Panc1 (cell line): ENCODE results near the gene ASCC1. TPM values are rescaled to one million over a fixed set of nuclear protein-coding genes. Genes with fewer than 3 reads are reported as not detected.

Experiments
- ATAC-seq: fragments of 200-7000 bp; cut with Tn5 transposase; 2 replicates; pipeline ENCODE4 v1.9.1; 2020; ENCODE audit warnings: mild to moderate bottlenecking, moderate library complexity
- BruUV-seq: library from RNA; stranded (reverse); fragments of 400-500 nt; replicated peaks from 2 replicates; lab custom pipeline; 2021; lab: Mats Ljungman, UMichigan
- CTCF ChIA-PET: fragments of 300-600 bp; sonication (Branson Sonifier 250); formaldehyde crosslinking; loops from one replicate; lab custom pipeline; 2022; ENCODE audit warnings: antibody characterized with exemption; lab: Charles Lee
- POLR2A ChIA-PET: fragments of 300-600 bp; sonication (Branson Sonifier 250); formaldehyde crosslinking; loops from one replicate; lab custom pipeline; 2022; ENCODE audit warnings: antibody characterized with exemption; lab: Charles Lee
- DNase-seq: peaks from one replicate; pipeline ENCODE4 v3.0.0-alpha.2; 2010; ENCODE audit warnings: low read depth, low spot score
- H3K27ac ChIP-seq: 2 replicates; pipeline ENCODE4 v1.5.1; 2011; ENCODE audit warnings: mild to moderate bottlenecking, low read length, inconsistent platforms
- H3K27me3 ChIP-seq: fragments of 200-500 bp; sonication (Bioruptor generic); 2 replicates; pipeline ENCODE4 v1.6.0; 2014; ENCODE audit warnings: low read length, inconsistent platforms; ENCODE audit not compliant: control insufficient read depth, insufficient read depth
- H3K36me3 ChIP-seq: fragments of 200-500 bp; sonication (Bioruptor generic); 2 replicates; pipeline ENCODE4 v1.5.1; 2014; ENCODE audit warnings: inconsistent platforms, mild to moderate bottlenecking, low read length, moderate library complexity; ENCODE audit not compliant: control insufficient read depth, insufficient read depth
- H3K4me1 ChIP-seq: 2 replicates; pipeline ENCODE4 v1.5.1; 2011; ENCODE audit warnings: inconsistent platforms, mild to moderate bottlenecking, low read length, moderate library complexity; ENCODE audit not compliant: control insufficient read depth, insufficient read depth
- H3K4me3 ChIP-seq, 2 experiments: 2 replicates each; pipeline ENCODE4 v1.5.1; 2011 to 2012; ENCODE audit warnings: low read depth in 2 of 2, low read length in 2 of 2, mild to moderate bottlenecking in 2 of 2, inconsistent platforms in 1 of 2, moderate library complexity in 1 of 2
- H3K9me3 ChIP-seq: fragments of 200-500 bp; sonication (Bioruptor generic); 2 replicates; pipeline ENCODE4 v1.5.1; 2014; ENCODE audit warnings: low read depth, mild to moderate bottlenecking, inconsistent platforms, low read length, moderate library complexity; ENCODE audit not compliant: control insufficient read depth, insufficient read depth
- POLR2AphosphoS5 ChIP-seq: IDR thresholded peaks from 2 replicates; pipeline ENCODE4 v1.6.1; 2012; ENCODE audit warnings: mild to moderate bottlenecking, low read depth, low read length, moderate library complexity
- SIN3A ChIP-seq: IDR thresholded peaks from 2 replicates; pipeline ENCODE4 v1.6.1; 2012; ENCODE audit warnings: low read depth, mild to moderate bottlenecking, low read length, moderate library complexity, borderline replicate concordance; ENCODE audit not compliant: insufficient read depth
- TCF7L2 ChIP-seq: IDR thresholded peaks from 2 replicates; pipeline ENCODE4 v1.6.1; 2011; ENCODE audit warnings: mild to moderate bottlenecking, low read depth, low read length, inconsistent platforms
- in situ Hi-C: cut with HindIII; loops from 2 replicates; pipeline ENCODE4 v1.10.0; 2016; ENCODE audit warnings: low sequenced_read_pairs, low pct_unique_long_range_greater_than_20kb
- intact Hi-C: fragments of 100-400 bp; cut with micrococcal nuclease; formaldehyde crosslinking; loops from one replicate; pipeline ENCODE4 v1.10.0; 2022; ENCODE audit not compliant: unreplicated experiment
- total RNA-seq: library from RNA; stranded (reverse); gene quantifications from one replicate; pipeline ENCODE4 v1.2.1, GENCODE V29; 2021; ENCODE audit not compliant: unreplicated experiment
- TF ChIP-seq, protein P1 (sequence below), 2 experiments: IDR thresholded peaks; 2 replicates each; pipeline ENCODE4 v1.6.1; 2011 to 2012; ENCODE audit warnings: low read depth in 2 of 2, control low read depth in 1 of 2, low read length in 1 of 2, mild to moderate bottlenecking in 1 of 2, moderate library complexity in 1 of 2; ENCODE audit not compliant: insufficient read depth in 1 of 2
- TF ChIP-seq, protein P2 (sequence below): fragments of 450-650 bp; IDR thresholded peaks from 2 replicates; pipeline ENCODE4 v1.5.1; 2017; ENCODE audit warnings: mild to moderate bottlenecking

ASCC1 gene
- total RNA-seq, 1 experiment from 2014 or later, result 114 TPM

DNA sequence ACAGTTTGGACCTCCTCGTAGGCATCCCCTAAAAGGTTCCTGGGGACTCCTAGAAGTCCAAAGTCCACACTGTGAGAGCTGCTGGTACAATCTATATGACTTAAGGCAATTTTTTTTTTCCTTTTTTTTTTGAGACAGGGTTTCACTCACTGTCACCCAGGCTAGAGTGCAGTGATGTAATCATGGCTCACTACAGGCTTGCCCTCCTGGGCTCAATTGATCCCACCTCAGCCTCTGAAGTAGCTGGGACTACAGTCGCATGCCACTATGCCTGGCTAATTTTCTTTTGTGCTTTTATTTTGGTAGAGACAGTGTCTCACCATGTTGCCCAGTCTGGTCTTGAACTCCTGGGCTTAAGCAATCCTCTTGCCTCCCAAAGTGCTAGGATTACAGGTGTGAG is 123.1 kb downstream of the ASCC1 start:
- BruUV-seq, result no TSS peak
- no peak for TF ChIP-seq TCF7L2
- TF ChIP-seq POLR2AphosphoS5, result no peak
- TF ChIP-seq, protein P1, sequence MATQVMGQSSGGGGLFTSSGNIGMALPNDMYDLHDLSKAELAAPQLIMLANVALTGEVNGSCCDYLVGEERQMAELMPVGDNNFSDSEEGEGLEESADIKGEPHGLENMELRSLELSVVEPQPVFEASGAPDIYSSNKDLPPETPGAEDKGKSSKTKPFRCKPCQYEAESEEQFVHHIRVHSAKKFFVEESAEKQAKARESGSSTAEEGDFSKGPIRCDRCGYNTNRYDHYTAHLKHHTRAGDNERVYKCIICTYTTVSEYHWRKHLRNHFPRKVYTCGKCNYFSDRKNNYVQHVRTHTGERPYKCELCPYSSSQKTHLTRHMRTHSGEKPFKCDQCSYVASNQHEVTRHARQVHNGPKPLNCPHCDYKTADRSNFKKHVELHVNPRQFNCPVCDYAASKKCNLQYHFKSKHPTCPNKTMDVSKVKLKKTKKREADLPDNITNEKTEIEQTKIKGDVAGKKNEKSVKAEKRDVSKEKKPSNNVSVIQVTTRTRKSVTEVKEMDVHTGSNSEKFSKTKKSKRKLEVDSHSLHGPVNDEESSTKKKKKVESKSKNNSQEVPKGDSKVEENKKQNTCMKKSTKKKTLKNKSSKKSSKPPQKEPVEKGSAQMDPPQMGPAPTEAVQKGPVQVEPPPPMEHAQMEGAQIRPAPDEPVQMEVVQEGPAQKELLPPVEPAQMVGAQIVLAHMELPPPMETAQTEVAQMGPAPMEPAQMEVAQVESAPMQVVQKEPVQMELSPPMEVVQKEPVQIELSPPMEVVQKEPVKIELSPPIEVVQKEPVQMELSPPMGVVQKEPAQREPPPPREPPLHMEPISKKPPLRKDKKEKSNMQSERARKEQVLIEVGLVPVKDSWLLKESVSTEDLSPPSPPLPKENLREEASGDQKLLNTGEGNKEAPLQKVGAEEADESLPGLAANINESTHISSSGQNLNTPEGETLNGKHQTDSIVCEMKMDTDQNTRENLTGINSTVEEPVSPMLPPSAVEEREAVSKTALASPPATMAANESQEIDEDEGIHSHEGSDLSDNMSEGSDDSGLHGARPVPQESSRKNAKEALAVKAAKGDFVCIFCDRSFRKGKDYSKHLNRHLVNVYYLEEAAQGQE (IDR thresholded peaks at IDR 0.05; ENCODE audit: insufficient read depth in 1 of 2, low read depth in 2 of 2, low read length in 1 of 2), result no peak
- TF ChIP-seq SIN3A, result no peak
- TF ChIP-seq, protein P2, sequence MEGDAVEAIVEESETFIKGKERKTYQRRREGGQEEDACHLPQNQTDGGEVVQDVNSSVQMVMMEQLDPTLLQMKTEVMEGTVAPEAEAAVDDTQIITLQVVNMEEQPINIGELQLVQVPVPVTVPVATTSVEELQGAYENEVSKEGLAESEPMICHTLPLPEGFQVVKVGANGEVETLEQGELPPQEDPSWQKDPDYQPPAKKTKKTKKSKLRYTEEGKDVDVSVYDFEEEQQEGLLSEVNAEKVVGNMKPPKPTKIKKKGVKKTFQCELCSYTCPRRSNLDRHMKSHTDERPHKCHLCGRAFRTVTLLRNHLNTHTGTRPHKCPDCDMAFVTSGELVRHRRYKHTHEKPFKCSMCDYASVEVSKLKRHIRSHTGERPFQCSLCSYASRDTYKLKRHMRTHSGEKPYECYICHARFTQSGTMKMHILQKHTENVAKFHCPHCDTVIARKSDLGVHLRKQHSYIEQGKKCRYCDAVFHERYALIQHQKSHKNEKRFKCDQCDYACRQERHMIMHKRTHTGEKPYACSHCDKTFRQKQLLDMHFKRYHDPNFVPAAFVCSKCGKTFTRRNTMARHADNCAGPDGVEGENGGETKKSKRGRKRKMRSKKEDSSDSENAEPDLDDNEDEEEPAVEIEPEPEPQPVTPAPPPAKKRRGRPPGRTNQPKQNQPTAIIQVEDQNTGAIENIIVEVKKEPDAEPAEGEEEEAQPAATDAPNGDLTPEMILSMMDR, result no peak
- no peaks in the 10 kb centered on the region for H3K27me3 ChIP-seq
- no peaks in the 10 kb centered on the region for H3K9me3 ChIP-seq
- no peak for DNase-seq
- intact Hi-C loops, result no loop called here
- no peak overlapping the region for H3K4me3 ChIP-seq
- H3K36me3 ChIP-seq, result peaks cover 2% of the 10 kb centered on the region; the same call in 1 of the 2 replicates
- POLR2A ChIA-PET, result interaction anchor here (0.8 kb wide), 1 partner anchor 14 kb away, joined by 3 read pairs; no protein-coding TSS in a partner anchor
- ATAC-seq, result no peak
- H3K4me1 ChIP-seq, result peaks cover 31% of the 10 kb centered on the region
- H3K27ac ChIP-seq, result peak overlapping the region; percentile 29; the same call in 1 of the 2 replicates
- CTCF ChIA-PET, result no interaction called here
- in situ Hi-C loops, result no loop called here

DNA sequence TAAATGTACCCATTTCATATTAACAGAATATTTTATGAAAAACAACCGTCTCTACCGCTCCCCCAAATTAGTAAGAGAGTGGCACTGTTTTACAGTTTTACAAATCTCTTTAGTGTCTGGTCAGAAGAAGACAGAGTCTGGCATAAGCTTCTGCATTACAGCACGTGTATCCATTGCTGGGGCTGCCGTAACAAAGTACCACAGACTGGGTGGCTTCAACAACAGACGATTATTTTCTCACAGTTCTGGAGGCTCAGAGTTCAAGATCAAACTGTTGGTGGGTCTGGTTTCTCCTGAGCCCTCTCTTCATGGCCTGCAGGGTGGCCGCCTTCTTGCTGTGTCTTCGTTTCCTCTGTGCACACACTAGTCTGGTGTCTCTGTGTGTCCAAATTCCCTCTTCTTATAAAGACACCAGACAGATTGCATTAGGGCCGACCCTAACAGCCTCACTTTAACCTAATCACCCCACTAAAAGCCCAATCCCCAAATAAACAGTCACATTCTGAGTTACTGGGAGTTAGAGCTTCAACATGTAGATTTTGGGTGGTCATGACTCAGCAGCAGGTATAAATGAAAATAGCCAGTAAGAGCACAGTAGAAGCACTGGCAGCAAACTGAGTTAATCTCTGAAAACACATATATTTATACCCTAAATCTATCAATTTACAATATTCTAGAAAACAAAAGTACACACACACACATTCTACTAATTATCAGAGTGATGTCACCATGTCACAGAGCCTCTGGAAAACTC is 123.7 kb downstream of the ASCC1 start:
- DNase-seq (no peak), ATAC-seq (no peak)
- intact Hi-C loops (no loop called here), in situ Hi-C loops (no loop called here)
- CTCF ChIA-PET, result no interaction called here
- Histone ChIP-seq H3K4me3 (no peak overlapping the region), H3K36me3 (peaks cover 2% of the 10 kb centered on the region; the same call in 1 of the 2 replicates), H3K4me1 (peaks cover 24% of the 10 kb centered on the region), H3K27ac (peak overlapping the region; percentile 29; the same call in 1 of the 2 replicates), H3K9me3 (no peaks in the 10 kb centered on the region), H3K27me3 (no peaks in the 10 kb centered on the region)
- POLR2A ChIA-PET, result no interaction called here
- no TSS peak for BruUV-seq
- TF ChIP-seq SIN3A (no peak), POLR2AphosphoS5 (no peak), TCF7L2 (no peak)
- TF ChIP-seq, protein P2, result no peak
- TF ChIP-seq, protein P1 (IDR thresholded peaks at IDR 0.05; ENCODE audit: insufficient read depth in 1 of 2, low read depth in 2 of 2, low read length in 1 of 2), result no peak
